Subcutaneous abdominal adipose tissue (tissue), 5 donors: ENCODE measurements around the gene CLPSL1.

Source experiments
- H3K27ac ChIP-seq: one replicate; pipeline ENCODE4 v1.7.0; 2013; ENCODE audit warnings: low read depth, mild to moderate bottlenecking, inconsistent platforms, low read length, moderate library complexity
- H3K27me3 ChIP-seq, 5 donors: one replicate each; pipeline ENCODE4 v1.7.0; 2013; ENCODE audit warnings: low read length in 5 of 5, inconsistent platforms in 1 of 5; ENCODE audit not compliant: control insufficient read depth in 5 of 5, insufficient read depth in 4 of 5
- H3K36me3 ChIP-seq, 5 donors: one replicate each; pipeline ENCODE4 v1.7.0; 2013; ENCODE audit warnings: low read length in 5 of 5; ENCODE audit not compliant: control insufficient read depth in 5 of 5, insufficient read depth in 5 of 5
- H3K4me1 ChIP-seq, 5 donors: one replicate each; pipeline ENCODE4 v1.7.0; 2013; ENCODE audit warnings: low read length in 5 of 5, mild to moderate bottlenecking in 3 of 5, moderate library complexity in 1 of 5; ENCODE audit not compliant: control insufficient read depth in 5 of 5, insufficient read depth in 5 of 5
- H3K4me3 ChIP-seq, 5 donors: one replicate each; pipeline ENCODE4 v1.7.0; 2013; ENCODE audit warnings: low read length in 5 of 5, low read depth in 1 of 5
- H3K9ac ChIP-seq, 5 donors: one replicate each; pipeline ENCODE4 v1.7.0; 2013; ENCODE audit warnings: low read length in 5 of 5, mild to moderate bottlenecking in 4 of 5, moderate library complexity in 3 of 5
- H3K9me3 ChIP-seq, 5 donors: one replicate each; pipeline ENCODE4 v1.7.0; 2013; ENCODE audit warnings: low read length in 5 of 5; ENCODE audit not compliant: control insufficient read depth in 5 of 5
- donor health status: healthy.
- donor health status: healthy.
- donor health status: healthy.
- donor health status: healthy.
- donor health status: healthy.

Gene CLPSL1

GRCh38 chr6:35739645-35740524, 40.9 kb upstream of the CLPSL1 start:
- peaks cover 0 to 21% (median 3%) of the 10 kb centered on the region in 5 donors for H3K4me1 ChIP-seq
- H3K9ac ChIP-seq: no peak overlapping the region
- no peaks in the 10 kb centered on the region for H3K36me3 ChIP-seq
- H3K27ac ChIP-seq: no peak overlapping the region
- H3K27me3 ChIP-seq: peaks cover 0 to 4% (median 0%) of the 10 kb centered on the region in 5 donors
- H3K9me3 ChIP-seq: no peaks in the 10 kb centered on the region
- H3K4me3 ChIP-seq: no peak overlapping the region

GRCh38 chr6:35742842-35743241, 38.0 kb upstream of the CLPSL1 start:
- Histone ChIP-seq H3K4me3 (no peak overlapping the region), H3K36me3 (no peaks in the 10 kb centered on the region), H3K9me3 (peaks cover 0 to 7% (median 0%) of the 10 kb centered on the region in 5 donors), H3K27ac (no peak overlapping the region), H3K9ac (no peak overlapping the region), H3K27me3 (peaks cover 0 to 4% (median 0%) of the 10 kb centered on the region in 5 donors), H3K4me1 (peaks cover 0 to 10% (median 0%) of the 10 kb centered on the region in 5 donors)

GRCh38 chr6:35745509-35745908, 35.3 kb upstream of the CLPSL1 start:
- Histone ChIP-seq H3K4me1 (peaks cover 0 to 2% (median 0%) of the 10 kb centered on the region in 5 donors), H3K36me3 (no peaks in the 10 kb centered on the region), H3K9ac (no peak overlapping the region), H3K27me3 (peaks cover 0 to 4% (median 0%) of the 10 kb centered on the region in 5 donors), H3K9me3 (peaks cover 0 to 9% (median 0%) of the 10 kb centered on the region in 5 donors), H3K27ac (no peak overlapping the region), H3K4me3 (no peak overlapping the region)

DNA sequence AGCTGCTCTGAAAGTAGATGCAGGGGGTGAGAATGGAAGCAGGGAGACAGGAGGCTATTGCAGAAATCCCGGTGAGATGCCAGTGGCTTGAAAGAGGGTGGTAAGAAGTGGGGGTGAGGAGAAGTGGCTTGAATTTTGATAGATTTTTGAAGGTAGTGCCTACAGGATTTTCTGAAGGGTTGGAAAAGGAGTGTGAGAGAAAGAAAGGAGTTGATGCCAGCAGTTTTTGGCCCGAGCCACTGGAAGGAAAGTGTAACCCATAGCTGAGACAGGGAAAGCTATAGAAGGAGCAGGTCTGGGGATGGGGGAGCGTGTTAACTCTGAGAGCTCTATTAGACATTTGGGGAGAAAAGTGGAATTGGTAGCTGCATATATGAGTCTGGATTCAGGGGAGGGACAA, 34.3 kb upstream of the CLPSL1 start:
- Histone ChIP-seq H3K27me3 (peaks cover 0 to 4% (median 0%) of the 10 kb centered on the region in 5 donors), H3K36me3 (no peaks in the 10 kb centered on the region), H3K27ac (no peak overlapping the region), H3K4me3 (no peak overlapping the region), H3K4me1 (no peaks in the 10 kb centered on the region), H3K9me3 (peaks cover 0 to 9% (median 0%) of the 10 kb centered on the region in 5 donors), H3K9ac (no peak overlapping the region)

DNA sequence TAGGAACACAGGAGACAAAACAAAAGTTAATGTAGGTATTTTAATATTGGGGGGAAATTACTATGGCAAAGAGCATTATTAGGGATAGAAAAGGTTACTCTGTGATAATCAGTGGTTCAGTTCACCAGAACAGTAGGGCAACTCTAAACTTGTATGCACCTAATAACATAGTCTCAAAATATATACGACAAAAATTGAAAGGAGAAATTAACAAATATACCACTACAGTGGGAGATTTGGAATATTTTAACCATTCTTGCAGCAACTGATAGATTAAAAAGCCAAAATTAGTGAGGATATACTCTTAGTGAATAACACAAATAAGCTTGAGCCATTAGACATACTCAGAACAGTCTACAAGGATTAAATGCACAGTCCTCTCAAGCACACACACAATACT, 32.9 kb upstream of the CLPSL1 start:
- Histone ChIP-seq H3K4me1 (no peaks in the 10 kb centered on the region), H3K27ac (no peak overlapping the region), H3K4me3 (no peak overlapping the region), H3K27me3 (peaks cover 0 to under 1% (median 0%) of the 10 kb centered on the region in 5 donors), H3K9ac (no peak overlapping the region), H3K9me3 (peaks cover 0 to 9% (median 0%) of the 10 kb centered on the region in 5 donors), H3K36me3 (no peaks in the 10 kb centered on the region)

- H3K4me3 ChIP-seq: no peak overlapping the region
- H3K4me1 ChIP-seq: no peaks in the 10 kb centered on the region
- H3K27me3 ChIP-seq: no peaks in the 10 kb centered on the region
- H3K36me3 ChIP-seq: no peaks in the 10 kb centered on the region
- H3K9me3 ChIP-seq: peaks cover 0 to 9% (median 0%) of the 10 kb centered on the region in 5 donors
- H3K27ac ChIP-seq: no peak overlapping the region
- H3K9ac ChIP-seq: no peak overlapping the region
These were observed 30.3 kb upstream of the CLPSL1 start for GRCh38 chr6:35750557-35750956.

GRCh38 chr6:35751594-35751993, 29.2 kb upstream of the CLPSL1 start:
- Histone ChIP-seq H3K36me3 (no peaks in the 10 kb centered on the region), H3K9me3 (peaks cover 0 to 9% (median 0%) of the 10 kb centered on the region in 5 donors), H3K27me3 (no peaks in the 10 kb centered on the region), H3K4me1 (no peaks in the 10 kb centered on the region), H3K9ac (no peak overlapping the region), H3K4me3 (no peak overlapping the region), H3K27ac (no peak overlapping the region)

DNA sequence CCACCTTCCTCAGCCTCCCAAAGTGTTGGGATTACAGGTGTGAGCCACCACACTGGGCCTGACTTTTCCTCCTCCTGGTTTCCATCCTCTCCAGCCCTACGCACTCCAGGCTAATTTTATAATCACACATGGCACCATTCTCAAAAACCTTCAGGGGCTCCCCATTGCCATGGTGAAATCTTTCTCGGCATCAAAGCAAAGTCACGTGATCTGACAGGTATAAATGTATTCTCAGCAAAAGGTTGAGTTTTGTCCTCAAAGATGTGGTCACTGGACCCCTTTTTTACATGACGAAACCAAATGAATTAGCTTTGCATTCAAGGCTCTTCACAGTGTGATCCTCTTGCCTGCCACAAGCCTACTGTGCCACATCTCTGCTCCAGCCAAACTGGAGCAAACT, 28.5 kb upstream of the CLPSL1 start:
- no peak overlapping the region for H3K9ac ChIP-seq
- H3K4me3 ChIP-seq: no peak overlapping the region
- no peaks in the 10 kb centered on the region for H3K36me3 ChIP-seq
- H3K4me1 ChIP-seq: no peaks in the 10 kb centered on the region
- H3K27me3 ChIP-seq: no peaks in the 10 kb centered on the region
- H3K27ac ChIP-seq: no peak overlapping the region
- H3K9me3 ChIP-seq: peaks cover 0 to 7% (median 0%) of the 10 kb centered on the region in 5 donors

GRCh38 chr6:35754452-35755277, 26.2 kb upstream of the CLPSL1 start:
- Histone ChIP-seq H3K27ac (no peak overlapping the region), H3K4me3 (no peak overlapping the region), H3K36me3 (no peaks in the 10 kb centered on the region), H3K9ac (no peak overlapping the region), H3K9me3 (no peaks in the 10 kb centered on the region), H3K4me1 (no peaks in the 10 kb centered on the region), H3K27me3 (peaks cover 0 to 4% (median 3%) of the 10 kb centered on the region in 5 donors)
